Keratinocyte (primary cell): ENCODE measurements around the gene NCAPH2. TPM values are rescaled to one million over a fixed set of nuclear protein-coding genes. Genes with fewer than 3 reads are reported as not detected.

ENCODE experiments used
- DNase-seq: peaks from one replicate; pipeline ENCODE4 v3.0.0-alpha.2; 2011; ENCODE audit warnings: low read depth, missing footprints, low spot score
- FAIRE-seq: peaks from 2 replicates; lab custom pipeline; 2011; peaks lifted over from hg19 to GRCh38; lab: Jason Lieb, UNC
- H2AFZ ChIP-seq: 2 replicates; pipeline ENCODE4 v1.6.0; 2012; ENCODE audit warnings: low read length, control low read depth, inconsistent platforms; ENCODE audit not compliant: control insufficient read depth
- H3K27ac ChIP-seq: 2 replicates; pipeline ENCODE4 v1.5.1; 2011; ENCODE audit warnings: low read length; ENCODE audit not compliant: control insufficient read depth, insufficient read depth
- H3K27me3 ChIP-seq: 3 replicates; pipeline ENCODE4 v1.6.0; 2011; ENCODE audit warnings: low read length; ENCODE audit not compliant: control insufficient read depth, insufficient read depth; ENCODE audit errors: extremely low read depth
- H3K36me3 ChIP-seq, 2 experiments: 2 replicates in 1 of 2; 3 replicates in 1 of 2; pipeline ENCODE4 v1.5.1; 2011; ENCODE audit warnings: low read length in 2 of 2, mild to moderate bottlenecking in 1 of 2; ENCODE audit not compliant: control insufficient read depth in 2 of 2, insufficient read depth in 2 of 2; ENCODE audit errors: extremely low read depth in 1 of 2
- H3K4me1 ChIP-seq: 3 replicates; pipeline ENCODE4 v1.5.1; 2011; ENCODE audit warnings: low read length; ENCODE audit not compliant: control insufficient read depth, insufficient read depth; ENCODE audit errors: extremely low read depth
- H3K4me2 ChIP-seq: 3 replicates; pipeline ENCODE4 v1.6.0; 2011; ENCODE audit warnings: low read depth, low read length; ENCODE audit not compliant: control insufficient read depth, insufficient read depth; ENCODE audit errors: extremely low read depth
- H3K4me3 ChIP-seq, 3 experiments: fragments of 200-600 bp in 1 of 3; sonication (generic) in 1 of 3; 2 replicates in 2 of 3; 3 replicates in 1 of 3; pipeline ENCODE4 v1.5.1; 2011 to 2016; ENCODE audit warnings: low read length in 3 of 3, mild to moderate bottlenecking in 3 of 3, control low read depth in 2 of 3, inconsistent platforms in 1 of 3, low read depth in 1 of 3, mixed read lengths in 1 of 3, mixed run types in 1 of 3, moderate library complexity in 1 of 3; ENCODE audit not compliant: control insufficient read depth in 2 of 3, insufficient read depth in 2 of 3; ENCODE audit errors: extremely low read depth in 1 of 3
- H3K79me2 ChIP-seq: 2 replicates; pipeline ENCODE4 v1.6.0; 2012; ENCODE audit warnings: low read length; ENCODE audit not compliant: control insufficient read depth, insufficient read depth
- H3K9ac ChIP-seq: 3 replicates; pipeline ENCODE4 v1.6.0; 2011; ENCODE audit warnings: low read length; ENCODE audit not compliant: control insufficient read depth, insufficient read depth; ENCODE audit errors: extremely low read depth
- H3K9me1 ChIP-seq: 3 replicates; pipeline ENCODE4 v1.6.0; 2011; ENCODE audit warnings: low read length; ENCODE audit not compliant: control insufficient read depth, insufficient read depth; ENCODE audit errors: extremely low read depth
- H3K9me3 ChIP-seq: 2 replicates; pipeline ENCODE4 v1.5.1; 2012; ENCODE audit warnings: low read depth, low read length; ENCODE audit not compliant: control insufficient read depth
- H4K20me1 ChIP-seq: 3 replicates; pipeline ENCODE4 v1.6.0; 2011; ENCODE audit warnings: low read length; ENCODE audit not compliant: control insufficient read depth, insufficient read depth; ENCODE audit errors: extremely low read depth
- CTCF ChIP-seq, 3 experiments: IDR thresholded peaks in 1 of 3; conservative IDR thresholded peaks in 1 of 3; optimal IDR thresholded peaks in 1 of 3; 2 replicates in 2 of 3; 3 replicates in 1 of 3; pipeline versions ENCODE3 to v1.5.1; 2011; ENCODE audit warnings: low read length in 3 of 3, mild to moderate bottlenecking in 3 of 3, moderate library complexity in 2 of 3, control low read depth in 1 of 3, inconsistent platforms in 1 of 3; ENCODE audit not compliant: insufficient read depth in 2 of 3; ENCODE audit errors: extremely low read depth in 1 of 3
- EZH2 ChIP-seq: IDR thresholded peaks from one replicate; pipeline ENCODE4 v1.6.1; 2012; ENCODE audit warnings: inconsistent platforms, mild to moderate bottlenecking, low read length, moderate library complexity
- dilution Hi-C: fragments of 300-500 bp; cut with MboI; formaldehyde crosslinking; loops from one replicate; pipeline ENCODE4 v1.7.0; 2020; ENCODE audit warnings: low sequenced_read_pairs; ENCODE audit not compliant: extremely low pct_ligation_motif_present
- polyA plus RNA-seq, 5 experiments: library from polyadenylated mRNA; depleted of rRNA in 3 of 5; stranded (reverse) in 3 of 5; stranded (forward) in 1 of 5; unstranded in 1 of 5; fragments of >200 nt; gene quantifications; 1 replicate in 1 of 5; 2 replicates in 3 of 5; 3 replicates in 1 of 5; pipeline versions ENCODE4 v1.2.1 to v1.2.3, GENCODE V29; 2011 to 2012; ENCODE audit warnings: missing spikeins in 2 of 5, low read depth in 1 of 5, low replicate concordance in 1 of 5

Gene NCAPH2
- polyA plus RNA-seq, 1 donor (not counting 4 experiments of a cell fraction or from before 2014, with no cell fraction given): 11.4 TPM

- no peak for TF ChIP-seq EZH2
- no peak for TF ChIP-seq CTCF (optimal IDR thresholded peaks at IDR 0.05 in 1 of 3, IDR thresholded peaks at IDR 0.05 in 1 of 3, conservative IDR thresholded peaks at IDR 0.05 in 1 of 3; ENCODE audit: extremely low read depth in 1 of 3, insufficient read depth in 2 of 3, low read length in 3 of 3)
- Histone ChIP-seq H3K9me3 (no peaks in the 10 kb centered on the region), H3K27me3 (no peaks in the 10 kb centered on the region), H3K79me2 (peaks cover 58% of the 10 kb centered on the region), H4K20me1 (peaks cover 41% of the 10 kb centered on the region), H3K4me3 (peak overlapping the region in 1 of 3 experiments; percentile 18), H3K27ac (peak overlapping the region; percentile 38), H2AFZ (no peak overlapping the region), H3K4me1 (peaks cover 49% of the 10 kb centered on the region), H3K9ac (peak overlapping the region; percentile 8), H3K9me1 (peaks cover 17% of the 10 kb centered on the region), H3K36me3 (peaks cover 21 to 40% of the 10 kb centered on the region in 2 experiments), H3K4me2 (peak overlapping the region; percentile 64)
- dilution Hi-C loops: no loop called here
- DNase-seq: peak; percentile 83
- FAIRE-seq: peak; percentile 53
Observed at GRCh38 chr22:50469377-50470305, 38.4 kb upstream of the NCAPH2 start.

GRCh38 chr22:50470491-50470890, 37.5 kb upstream of the NCAPH2 start:
- H4K20me1 ChIP-seq: peaks cover 41% of the 10 kb centered on the region
- no peak for DNase-seq
- H3K27me3 ChIP-seq: no peaks in the 10 kb centered on the region
- H2AFZ ChIP-seq: no peak overlapping the region
- H3K4me3 ChIP-seq: peak overlapping the region in 1 of 3 experiments; percentile 18
- peaks cover 17 to 31% of the 10 kb centered on the region in 2 experiments for H3K36me3 ChIP-seq
- H3K9me3 ChIP-seq: no peaks in the 10 kb centered on the region
- H3K79me2 ChIP-seq: peaks cover 59% of the 10 kb centered on the region
- H3K27ac ChIP-seq: no peak overlapping the region
- peak overlapping the region; percentile 8 for H3K9ac ChIP-seq
- FAIRE-seq: no peak
- dilution Hi-C loops: no loop called here
- TF ChIP-seq EZH2 (no peak), CTCF (optimal IDR thresholded peaks at IDR 0.05 in 1 of 3, IDR thresholded peaks at IDR 0.05 in 1 of 3, conservative IDR thresholded peaks at IDR 0.05 in 1 of 3; ENCODE audit: extremely low read depth in 1 of 3, insufficient read depth in 2 of 3, low read length in 3 of 3) (no peak)
- H3K4me1 ChIP-seq: peaks cover 54% of the 10 kb centered on the region
- peak overlapping the region; percentile 64 for H3K4me2 ChIP-seq
- peaks cover 17% of the 10 kb centered on the region for H3K9me1 ChIP-seq
